ENCODE measurements around the gene SRA1. TPM values are rescaled to one million over a fixed set of nuclear protein-coding genes. Genes with fewer than 3 reads are reported as not detected.
A peak's percentile ranks its signal among the peaks of the same experiment; 100 is the strongest.
"Not testable (repeated sequence)": the region's sequence is repeated elsewhere in the genome, so short reads cannot be mapped to it uniquely, and the experiment has no call there.

SRA1 gene
- 34.9 to 37.5 TPM (median 37.0 TPM) in 3 replicates for total RNA-seq

- Mint-ChIP-seq H3K4me3 (peak within 1 kb of the TSS; percentile 88), H3K27ac (peak within 1 kb of the TSS; percentile 96), H3K27me3 (ENCODE audit: low read depth) (no peaks in the 10 kb centered on the region), H3K4me1 (peaks cover 23% of the 10 kb centered on the region), H3K36me3 (peaks cover 5% of the 10 kb centered on the region), H3K9me3 (no peaks in the 10 kb centered on the region)
- DNase-seq (ENCODE audit: low spot score in 2 of 2, unreplicated experiment in 2 of 2), result peak; percentile 83 to 94
- TF ChIP-seq CTCF (IDR thresholded peaks at IDR 0.05; ENCODE audit: unreplicated experiment), result no peak
Observed at GRCh38 chr5:140557136-140557805, at the start of gene SRA1. SRA1 (minus strand) TSS chr5:140557473; CDS start chr5:140557452, 21 bp downstream.

- Mint-ChIP-seq H3K4me1 (no peaks in the 10 kb centered on the region), H3K36me3 (no peaks in the 10 kb centered on the region), H3K27ac (no peak overlapping the region), H3K9me3 (peaks cover 7% of the 10 kb centered on the region), H3K4me3 (no peak overlapping the region), H3K27me3 (ENCODE audit: low read depth) (peaks cover 3% of the 10 kb centered on the region)
- no peak for DNase-seq (ENCODE audit: low spot score in 2 of 2, unreplicated experiment in 2 of 2)
- no peak for TF ChIP-seq CTCF (IDR thresholded peaks at IDR 0.05; ENCODE audit: unreplicated experiment)
Observed at GRCh38 chr5:140607031-140607430, 49.8 kb upstream of the SRA1 start.

DNA sequence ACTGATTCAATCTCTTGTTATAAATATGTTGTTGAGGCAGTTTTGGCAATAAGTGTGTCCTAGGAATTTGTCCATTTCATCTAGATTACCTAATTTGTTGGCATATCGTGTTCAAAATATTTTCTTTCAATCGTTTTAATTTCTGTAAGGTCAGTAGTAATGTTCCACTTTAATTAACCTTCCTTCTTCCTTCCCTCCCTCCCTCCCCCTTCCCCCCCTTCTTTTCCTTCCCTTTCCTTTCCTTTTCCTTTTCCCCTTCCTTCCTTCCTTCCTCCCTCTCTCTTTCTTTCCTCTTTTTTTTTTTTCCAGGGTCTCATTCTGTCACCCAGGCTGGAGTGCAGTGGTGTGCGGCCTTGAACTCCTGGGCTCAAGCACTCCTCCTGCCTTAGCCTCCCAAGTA lies 48.6 kb upstream of the SRA1 start:
- no peaks in the 10 kb centered on the region for H3K4me1 Mint-ChIP-seq
- no peak for DNase-seq (ENCODE audit: low spot score in 2 of 2, unreplicated experiment in 2 of 2)
- H3K27ac Mint-ChIP-seq, result no peak overlapping the region
- H3K4me3 Mint-ChIP-seq, result no peak overlapping the region
- H3K27me3 Mint-ChIP-seq (ENCODE audit: low read depth), result peaks cover 2% of the 10 kb centered on the region
- no peaks in the 10 kb centered on the region for H3K9me3 Mint-ChIP-seq
- no peaks in the 10 kb centered on the region for H3K36me3 Mint-ChIP-seq
- no peak for TF ChIP-seq CTCF (IDR thresholded peaks at IDR 0.05; ENCODE audit: unreplicated experiment)

GRCh38 chr5:140603734-140604133 lies 46.5 kb upstream of the SRA1 start:
- Mint-ChIP-seq H3K4me3 (no peak overlapping the region), H3K9me3 (no peaks in the 10 kb centered on the region), H3K4me1 (no peaks in the 10 kb centered on the region), H3K36me3 (no peaks in the 10 kb centered on the region), H3K27ac (no peak overlapping the region), H3K27me3 (ENCODE audit: low read depth) (peaks cover 11% of the 10 kb centered on the region)
- DNase-seq (ENCODE audit: low spot score in 2 of 2, unreplicated experiment in 2 of 2), result no peak
- no peak for TF ChIP-seq CTCF (IDR thresholded peaks at IDR 0.05; ENCODE audit: unreplicated experiment)

GRCh38 chr5:140603446-140603698 lies 46.1 kb upstream of the SRA1 start:
- peaks cover 12% of the 10 kb centered on the region for H3K27me3 Mint-ChIP-seq (ENCODE audit: low read depth)
- H3K27ac Mint-ChIP-seq; H3K4me1 Mint-ChIP-seq; DNase-seq (ENCODE audit: low spot score in 2 of 2, unreplicated experiment in 2 of 2); H3K4me3 Mint-ChIP-seq; H3K36me3 Mint-ChIP-seq; H3K9me3 Mint-ChIP-seq: not testable (repeated sequence)

- no peak overlapping the region for H3K27ac Mint-ChIP-seq
- peaks cover 15% of the 10 kb centered on the region for H3K27me3 Mint-ChIP-seq (ENCODE audit: low read depth)
- H3K36me3 Mint-ChIP-seq, result no peaks in the 10 kb centered on the region
- DNase-seq (ENCODE audit: low spot score in 2 of 2, unreplicated experiment in 2 of 2), result no peak
- H3K9me3 Mint-ChIP-seq, result no peaks in the 10 kb centered on the region
- no peak overlapping the region for H3K4me3 Mint-ChIP-seq
- H3K4me1 Mint-ChIP-seq, result no peaks in the 10 kb centered on the region
- TF ChIP-seq CTCF (IDR thresholded peaks at IDR 0.05; ENCODE audit: unreplicated experiment), result no peak
Observed at GRCh38 chr5:140602147-140602546, 44.9 kb upstream of the SRA1 start.

All from mesothelial cell of epicardium (in vitro differentiated cells).